HG03095 (cell line): ENCODE data around the gene PTX4.

ENCODE experiments used
- ATAC-seq: cut with Tn5 transposase; IDR thresholded peaks from one replicate; pipeline ENCODE4 v1.9.1; 2021; ENCODE audit warnings: moderate library complexity; ENCODE audit not compliant: unreplicated experiment

PTX4 gene

DNA sequence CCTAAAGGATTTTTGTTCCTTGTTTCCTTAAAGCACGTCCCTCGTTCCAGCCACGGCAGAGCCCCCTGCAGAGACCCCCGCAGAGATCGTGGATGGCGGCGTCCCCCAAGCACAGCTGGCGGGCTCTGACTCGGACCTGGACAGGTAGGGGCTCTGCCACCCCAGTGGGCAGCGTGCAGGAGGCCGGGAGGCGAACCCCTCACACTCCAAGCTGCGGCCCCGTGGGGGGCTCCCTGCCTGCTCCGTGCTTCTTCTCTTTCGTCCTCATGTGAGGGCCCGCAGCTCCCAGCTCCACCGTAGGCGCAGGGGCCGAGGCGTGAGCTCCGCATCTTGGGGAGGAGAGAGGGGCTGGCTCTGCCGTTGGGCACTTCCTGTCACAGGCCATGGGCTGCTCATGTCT lies 12.9 kb upstream of the PTX4 start:
- no peak for ATAC-seq

DNA sequence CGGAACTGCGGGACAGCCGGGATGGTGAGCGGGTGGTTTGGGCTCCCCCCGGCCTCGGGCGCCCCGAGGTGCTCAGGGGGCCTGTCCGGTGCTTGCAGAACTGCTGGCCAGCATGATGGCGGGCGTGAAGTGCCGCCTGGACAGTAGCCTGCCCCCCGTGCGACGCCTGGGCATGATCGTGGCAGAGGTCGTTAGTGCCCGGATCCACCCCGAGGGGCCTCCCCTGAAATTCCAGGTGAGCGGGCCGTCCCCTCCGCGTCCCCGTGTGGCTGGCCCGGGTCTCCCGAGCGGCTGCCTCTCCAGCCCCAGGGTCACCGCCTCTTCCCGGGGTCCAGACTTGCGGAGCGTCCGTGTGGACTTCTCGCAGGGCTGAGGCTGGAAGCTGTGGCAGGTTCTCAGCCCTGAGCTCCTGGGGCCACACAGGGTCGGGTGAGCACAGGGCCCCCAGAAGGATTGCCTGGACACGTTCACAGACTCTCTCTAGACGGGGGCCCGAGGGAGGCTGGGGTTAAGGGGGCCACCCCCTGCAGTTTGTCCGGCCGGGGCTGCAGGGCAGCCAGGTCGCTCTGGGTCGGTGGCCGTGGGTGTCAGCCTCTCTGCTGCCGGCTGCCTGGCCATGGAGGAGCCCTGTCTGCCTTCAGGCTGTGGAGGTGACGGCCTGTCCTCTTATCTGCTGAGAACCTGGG lies 11.9 kb upstream of the PTX4 start:
- ATAC-seq = no peak

DNA sequence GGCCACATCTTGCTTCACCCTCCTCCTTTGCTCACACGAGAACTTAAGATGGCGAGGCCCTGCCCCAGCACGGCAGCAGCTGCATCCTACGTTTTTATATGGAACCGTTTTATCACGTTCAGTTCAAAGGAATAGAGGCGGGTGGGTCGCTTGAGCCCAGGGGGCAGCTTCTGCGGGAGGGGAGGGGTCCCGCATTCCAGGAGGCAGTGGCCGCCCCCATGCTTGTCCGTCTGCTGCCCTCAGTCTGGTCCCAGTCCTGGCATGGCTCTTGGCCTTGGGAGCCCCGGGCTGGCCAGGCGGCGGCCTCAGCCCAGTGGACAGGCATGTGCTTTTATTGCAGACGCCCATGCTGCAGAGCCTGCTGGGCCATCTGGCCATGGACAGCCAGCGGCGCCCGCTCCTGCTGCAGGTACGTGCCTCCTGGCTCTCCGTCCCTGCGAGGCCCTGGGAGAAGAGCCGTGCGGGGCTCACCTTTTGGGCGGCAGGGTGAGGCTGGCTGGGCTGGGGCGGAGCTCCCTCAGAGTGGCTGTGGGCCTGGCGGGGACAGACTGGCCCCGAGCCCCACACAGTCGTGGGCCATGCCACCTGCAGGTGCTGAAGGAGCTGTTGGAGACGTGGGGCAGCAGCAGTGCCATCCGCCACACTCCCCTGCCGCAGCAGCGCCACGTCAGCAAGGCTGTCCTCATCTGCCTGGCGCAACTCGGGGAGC lies 11.2 kb upstream of the PTX4 start:
- no peak for ATAC-seq

DNA sequence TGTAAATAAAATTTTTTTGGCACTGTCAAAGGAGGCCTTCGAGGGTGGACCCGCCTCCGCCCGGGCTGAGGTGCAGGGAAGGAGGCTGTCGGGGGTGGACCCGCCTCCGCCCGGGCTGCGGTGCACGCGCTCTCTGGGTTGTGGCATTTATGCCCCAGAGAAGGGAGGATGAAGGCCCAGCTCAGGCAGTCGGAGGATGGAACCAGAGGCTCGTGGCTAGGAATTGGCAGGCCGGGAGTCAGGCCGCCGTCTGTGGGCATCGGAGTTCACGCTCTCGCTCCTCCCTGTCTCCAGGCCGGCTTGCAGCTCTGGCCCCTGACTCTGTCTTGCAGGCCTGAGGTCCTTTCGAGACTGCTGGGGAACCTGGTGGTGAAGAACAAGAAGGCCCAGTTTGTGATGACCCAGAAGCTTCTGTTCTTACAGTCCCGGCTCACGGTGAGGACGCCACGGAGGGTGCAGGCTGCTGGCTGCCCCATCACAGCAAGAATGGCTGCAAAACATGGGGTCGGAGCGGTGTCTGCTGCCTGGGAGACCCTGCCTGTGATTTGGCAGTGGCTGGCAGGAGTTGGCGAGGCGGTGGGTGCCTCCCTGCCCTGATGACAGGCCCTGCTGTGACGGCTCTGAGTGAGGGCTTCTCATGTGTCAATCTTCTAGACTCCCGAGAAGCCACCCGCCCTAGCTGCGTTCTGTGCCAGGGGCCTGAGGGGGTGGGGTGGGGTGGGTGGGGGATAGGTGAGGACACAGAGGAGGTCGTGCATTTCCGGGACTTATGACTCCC lies 10.3 kb upstream of the PTX4 start:
- no peak for ATAC-seq

DNA sequence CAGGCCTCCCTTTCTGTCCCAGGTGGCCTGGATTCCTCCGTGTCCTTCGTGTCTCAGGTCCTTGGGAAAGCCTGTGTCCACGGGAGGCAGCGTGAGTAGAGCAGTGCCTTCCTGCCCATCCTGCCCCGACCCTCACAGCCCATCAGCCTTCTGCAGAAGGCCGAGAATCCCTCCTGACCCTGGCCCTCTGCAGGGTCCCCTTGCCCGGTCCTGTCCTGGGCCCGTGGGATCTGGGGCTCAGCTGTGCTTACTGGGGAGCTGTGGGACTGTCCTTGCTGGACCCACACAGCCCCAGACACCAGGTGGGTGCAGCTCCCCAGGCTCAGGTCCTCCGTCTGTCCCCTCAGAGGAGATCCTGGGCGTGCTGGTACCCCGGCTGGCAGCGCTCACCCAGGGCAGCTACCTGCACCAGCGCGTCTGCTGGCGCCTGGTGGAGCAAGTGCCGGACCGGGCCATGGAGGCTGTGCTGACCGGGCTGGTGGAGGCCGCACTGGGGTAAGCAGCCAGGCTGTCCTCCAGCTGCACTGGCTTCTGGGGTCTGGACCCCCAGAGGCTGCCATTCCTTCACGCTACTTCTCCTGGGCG lies 8.4 kb upstream of the PTX4 start:
- no peak for ATAC-seq

DNA sequence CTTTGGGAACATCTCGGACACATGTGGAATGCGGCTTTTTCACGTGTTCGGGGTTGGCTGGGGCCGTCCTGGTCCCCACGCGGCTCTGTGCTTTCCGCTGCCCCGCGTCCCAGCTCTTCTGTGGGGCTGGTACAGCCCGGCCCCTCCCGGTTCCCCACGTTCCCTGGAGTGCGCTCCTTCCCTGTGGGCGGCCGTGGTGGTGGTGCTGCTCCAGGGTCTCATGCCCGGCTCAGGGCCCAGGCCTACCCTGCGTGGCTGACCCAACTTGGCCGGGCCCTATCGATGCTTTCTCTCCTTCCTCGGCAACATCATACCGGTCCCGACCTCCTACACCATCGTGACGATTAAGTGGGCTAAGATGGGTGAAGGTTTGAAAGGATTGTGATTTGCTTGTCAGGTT lies 7.7 kb upstream of the PTX4 start:
- no peak for ATAC-seq

DNA sequence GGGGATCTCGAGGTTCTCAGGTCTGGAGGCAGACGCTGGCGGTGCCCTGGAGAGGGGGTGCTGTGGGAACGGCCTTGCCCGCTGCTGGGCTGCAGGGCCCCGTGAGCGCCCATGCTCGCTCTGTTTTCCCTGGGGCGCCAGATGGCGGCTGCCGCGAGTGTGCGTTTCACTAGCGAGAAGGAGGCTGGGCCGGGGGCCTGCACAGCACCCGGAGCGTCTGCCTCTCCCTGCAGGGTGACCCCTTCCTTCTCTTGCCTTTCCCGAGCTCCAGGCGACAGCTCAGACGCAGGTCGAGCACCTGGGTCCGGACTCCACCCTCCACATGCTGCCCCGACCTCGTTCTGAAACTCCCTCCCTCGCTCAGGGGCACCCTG lies 7.1 kb upstream of the PTX4 start:
- ATAC-seq = no peak

DNA sequence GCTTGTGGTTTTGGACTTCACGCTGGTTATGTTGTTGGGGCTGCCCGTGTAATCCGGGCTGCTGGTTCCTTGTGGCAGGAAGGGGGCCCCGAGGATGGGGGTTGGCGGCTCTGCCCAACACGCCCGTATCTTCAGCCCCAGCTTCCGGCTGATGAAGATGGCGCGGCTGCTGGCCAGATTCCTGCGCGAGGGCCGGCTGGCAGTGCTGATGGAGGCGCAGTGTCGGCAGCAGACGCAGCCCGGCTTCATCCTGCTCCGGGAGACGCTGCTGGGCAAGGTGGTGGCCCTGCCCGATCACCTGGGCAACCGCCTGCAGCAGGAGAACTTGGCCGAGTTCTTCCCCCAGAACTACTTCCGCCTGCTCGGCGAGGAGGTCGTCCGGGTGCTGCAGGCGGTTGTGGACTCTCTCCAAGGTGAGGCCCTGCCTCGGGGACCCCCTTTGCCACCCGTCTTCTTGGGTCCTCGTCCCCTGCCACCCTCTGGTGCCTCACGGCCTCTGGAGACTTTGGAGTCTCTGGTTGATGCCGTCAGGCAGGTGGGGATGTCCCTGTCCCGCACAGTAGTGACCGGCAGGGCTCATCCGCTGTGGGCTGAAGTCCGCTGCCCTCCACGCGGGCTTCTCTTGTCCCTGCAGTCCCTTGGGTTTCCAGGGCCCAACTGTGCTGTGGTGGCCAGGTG lies 6.6 kb upstream of the PTX4 start:
- ATAC-seq = no peak

DNA sequence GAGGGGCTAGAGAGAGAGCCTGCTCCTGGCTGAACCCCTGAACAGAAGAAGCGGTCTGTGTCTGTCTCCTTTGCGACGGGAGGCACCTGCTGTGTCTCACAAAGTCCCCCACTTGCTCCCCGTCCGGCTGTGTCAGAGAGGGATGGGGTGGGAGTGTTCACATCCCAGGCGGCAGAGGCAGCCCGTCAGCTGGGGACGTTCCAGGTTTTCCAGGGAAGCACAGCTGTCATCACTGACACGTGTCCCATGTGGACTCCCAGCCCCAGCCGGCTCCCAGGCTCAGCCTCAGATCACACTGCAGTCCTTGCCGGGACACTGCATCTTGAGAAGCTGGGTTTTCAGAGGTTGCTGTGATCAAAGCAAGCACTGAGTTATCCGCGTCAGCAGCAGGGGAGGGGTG lies 6.0 kb upstream of the PTX4 start:
- ATAC-seq = no peak

DNA sequence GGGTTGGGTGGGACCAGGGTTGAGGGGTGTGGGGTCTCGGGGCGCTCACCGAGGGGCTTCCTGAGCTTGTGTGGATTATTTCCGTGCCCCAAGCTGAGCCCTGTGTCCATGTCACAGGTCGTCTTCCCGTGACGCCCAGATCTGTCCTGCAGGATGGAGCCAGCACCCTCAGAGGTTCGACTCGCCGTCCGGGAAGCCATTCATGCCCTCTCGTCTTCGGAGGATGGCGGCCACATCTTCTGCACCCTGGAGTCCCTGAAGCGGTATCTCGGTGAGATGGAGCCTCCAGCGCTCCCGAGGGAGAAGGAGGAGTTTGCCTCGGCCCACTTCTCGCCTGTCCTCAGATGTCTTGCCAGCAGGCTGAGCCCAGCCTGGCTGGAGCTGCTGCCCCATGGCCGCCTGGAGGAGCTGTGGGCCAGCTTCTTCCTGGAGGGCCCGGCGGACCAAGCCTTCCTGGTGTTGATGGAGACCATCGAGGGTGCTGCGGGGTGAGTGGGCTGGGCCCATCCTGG lies 5.4 kb upstream of the PTX4 start:
- ATAC-seq = no peak

DNA sequence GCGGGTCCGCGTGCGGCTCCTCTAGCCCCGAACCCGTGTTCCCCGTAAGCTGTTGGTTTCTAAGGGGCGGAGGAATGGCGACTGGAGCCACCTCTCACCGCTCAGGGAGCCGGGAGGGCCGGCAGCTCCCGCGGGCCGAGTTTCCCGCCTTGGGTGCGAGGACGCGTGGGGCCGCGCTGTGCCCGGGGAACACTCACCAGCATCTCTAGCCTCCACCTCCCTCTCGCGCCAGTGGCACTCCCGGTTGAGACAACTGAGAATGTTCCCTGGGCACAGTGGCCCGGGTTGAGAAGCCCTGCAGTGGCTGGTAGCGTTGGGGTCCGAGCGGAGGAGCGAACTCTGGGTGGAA lies 5.0 kb upstream of the PTX4 start:
- ATAC-seq = no peak

DNA sequence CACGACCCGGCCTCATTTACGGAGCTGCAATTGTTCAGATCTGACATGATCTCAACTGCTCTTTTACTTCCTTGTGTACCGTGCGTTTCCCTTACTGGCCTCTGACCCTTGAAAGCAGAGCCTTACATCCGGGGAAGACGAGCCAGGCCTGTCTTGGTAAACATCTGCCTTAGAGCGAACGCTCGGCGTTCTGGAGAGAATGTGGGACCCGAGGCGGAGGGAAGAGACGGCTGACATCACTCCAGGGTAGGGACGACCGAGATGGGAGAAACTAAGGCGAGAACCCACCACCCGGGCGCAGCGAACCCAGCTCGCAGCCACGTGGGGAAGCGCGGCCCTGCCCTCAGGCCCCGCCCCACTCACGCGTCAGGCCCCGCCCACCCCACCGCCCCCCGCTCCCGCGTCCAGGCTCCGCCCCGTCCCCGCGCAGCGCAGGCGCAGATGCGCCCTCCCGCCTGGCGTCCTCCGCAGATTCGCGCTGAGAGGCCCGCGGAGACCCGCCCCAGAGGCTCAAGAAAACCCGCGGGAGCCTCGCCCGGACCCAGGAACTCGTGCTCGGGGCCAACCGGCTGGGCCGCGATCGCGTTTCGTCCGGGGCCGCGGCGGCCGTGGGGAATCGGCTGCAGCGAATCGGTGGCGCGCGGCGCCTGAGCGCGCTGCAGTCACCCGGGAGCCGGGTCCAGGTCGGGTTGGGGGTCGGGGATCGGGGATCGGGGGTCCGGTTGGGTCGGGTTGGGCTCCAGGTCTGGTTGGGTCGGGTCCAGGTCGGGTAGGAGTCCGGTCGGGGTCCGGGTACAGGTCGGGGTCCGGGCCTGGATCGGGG lies 4.4 kb upstream of the PTX4 start, which contains the start of gene TELO2:
Gene TELO2, plus strand, starts transcription at position 438 of the 823 bp plus-strand sequence. CDS start 922 bp downstream, outside the sequence.
- ATAC-seq = peak; percentile 46

DNA sequence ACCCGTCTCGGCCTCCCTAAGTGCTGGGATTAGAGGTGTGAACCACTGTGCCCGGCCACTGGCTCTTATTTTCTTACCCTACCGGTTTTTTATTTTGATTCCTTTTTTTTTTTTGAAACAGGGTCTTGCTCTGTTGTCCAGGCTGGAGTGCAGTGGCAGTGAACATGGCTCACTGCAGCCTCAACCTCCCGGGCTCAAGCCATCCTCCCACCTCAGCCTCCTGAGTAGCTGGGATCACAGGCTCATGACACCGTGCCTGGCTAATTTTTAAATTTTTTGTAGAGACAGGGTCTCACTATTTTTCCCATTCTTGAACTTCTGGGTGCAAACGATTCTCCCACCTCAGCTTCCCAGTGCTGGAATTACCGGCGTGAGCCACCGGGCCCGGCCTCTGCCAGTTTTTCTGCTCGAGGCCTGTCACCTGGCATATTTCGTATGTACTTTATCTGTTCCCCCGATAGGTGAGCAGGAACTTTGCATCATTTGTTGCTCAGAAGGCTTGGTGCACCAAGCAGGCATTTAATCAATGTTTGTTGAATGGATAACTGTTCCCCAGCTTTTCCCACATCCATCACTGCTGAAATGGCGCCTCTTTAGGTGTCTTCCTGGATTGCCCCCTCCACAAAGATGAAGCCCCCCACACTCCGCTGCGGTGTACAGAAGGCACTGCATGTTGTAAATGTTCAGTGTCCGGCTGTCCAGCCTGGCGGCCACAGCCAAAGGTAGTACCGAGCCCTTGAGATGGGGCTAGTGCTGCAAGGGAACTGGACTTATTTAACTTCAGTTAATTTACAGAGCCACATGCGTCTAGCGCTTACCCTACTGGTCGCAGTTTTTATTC lies 3.6 kb upstream of the PTX4 start:
- no peak for ATAC-seq

DNA sequence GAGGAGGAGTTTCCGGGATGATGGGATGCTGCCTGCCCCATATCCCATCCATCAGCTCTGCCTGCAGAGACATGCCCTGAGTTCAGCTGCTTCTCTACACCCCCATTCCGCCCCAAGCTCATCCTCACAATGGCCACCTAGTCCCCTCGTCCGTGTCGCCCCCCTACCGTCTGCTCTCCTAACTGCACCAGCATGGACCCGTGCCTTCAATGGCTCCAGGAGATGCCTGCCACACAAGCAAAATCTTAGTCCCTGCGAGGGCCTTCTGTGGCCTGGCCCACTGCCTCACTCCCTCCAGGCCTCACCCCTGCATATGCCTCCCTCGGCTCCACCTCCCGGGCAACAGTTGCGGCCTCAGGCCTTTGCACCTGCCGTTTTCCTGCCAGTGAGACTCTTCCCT lies 2.6 kb upstream of the PTX4 start:
- ATAC-seq = no peak

DNA sequence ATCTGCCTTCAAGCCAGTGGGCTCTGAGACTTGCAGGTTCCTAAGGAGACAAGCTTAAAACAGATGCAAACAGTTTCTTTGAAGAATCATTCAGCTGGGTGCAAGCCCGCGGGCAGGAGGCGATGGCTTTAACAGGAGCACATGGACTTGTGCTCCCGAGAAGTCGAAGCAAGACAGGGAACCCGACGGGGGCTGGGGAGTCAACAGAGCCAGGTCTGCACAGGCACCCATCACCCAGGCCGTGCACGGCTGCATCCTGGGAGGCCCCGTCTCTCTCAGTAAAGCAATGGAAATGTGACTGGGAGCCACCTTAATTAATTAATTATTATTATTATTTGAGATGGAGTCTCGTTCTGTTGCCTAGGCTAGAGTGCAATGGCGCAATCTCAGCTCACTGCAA lies 333 bp upstream of the PTX4 start:
- ATAC-seq = no peak

DNA sequence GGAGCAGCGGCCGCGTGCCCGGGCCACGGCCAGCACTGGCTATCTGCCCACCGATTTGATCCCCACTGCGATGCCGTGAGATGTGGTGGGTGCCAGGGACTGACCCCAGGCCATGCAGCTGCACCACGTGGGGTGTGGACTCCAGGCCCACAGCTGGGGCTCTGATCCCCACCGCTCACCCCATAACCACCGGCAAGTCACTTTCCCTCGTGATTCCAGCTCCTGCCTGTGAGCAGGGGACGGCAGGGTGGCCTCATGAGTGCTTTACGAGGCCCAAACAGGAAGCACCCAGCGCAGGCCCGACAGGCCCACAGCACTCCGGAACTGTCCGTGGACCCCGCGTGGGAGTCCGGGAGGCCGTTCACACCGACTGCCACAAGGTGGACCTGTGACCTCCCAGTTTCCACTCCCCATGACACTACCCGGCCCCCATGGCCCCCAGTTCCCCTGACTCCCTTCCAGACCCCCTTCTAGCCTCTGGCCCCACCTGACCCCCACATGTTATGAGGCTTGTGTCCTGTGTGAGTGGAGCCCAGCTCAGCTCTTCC lies 616 bp downstream of the PTX4 start:
- no peak for ATAC-seq

DNA sequence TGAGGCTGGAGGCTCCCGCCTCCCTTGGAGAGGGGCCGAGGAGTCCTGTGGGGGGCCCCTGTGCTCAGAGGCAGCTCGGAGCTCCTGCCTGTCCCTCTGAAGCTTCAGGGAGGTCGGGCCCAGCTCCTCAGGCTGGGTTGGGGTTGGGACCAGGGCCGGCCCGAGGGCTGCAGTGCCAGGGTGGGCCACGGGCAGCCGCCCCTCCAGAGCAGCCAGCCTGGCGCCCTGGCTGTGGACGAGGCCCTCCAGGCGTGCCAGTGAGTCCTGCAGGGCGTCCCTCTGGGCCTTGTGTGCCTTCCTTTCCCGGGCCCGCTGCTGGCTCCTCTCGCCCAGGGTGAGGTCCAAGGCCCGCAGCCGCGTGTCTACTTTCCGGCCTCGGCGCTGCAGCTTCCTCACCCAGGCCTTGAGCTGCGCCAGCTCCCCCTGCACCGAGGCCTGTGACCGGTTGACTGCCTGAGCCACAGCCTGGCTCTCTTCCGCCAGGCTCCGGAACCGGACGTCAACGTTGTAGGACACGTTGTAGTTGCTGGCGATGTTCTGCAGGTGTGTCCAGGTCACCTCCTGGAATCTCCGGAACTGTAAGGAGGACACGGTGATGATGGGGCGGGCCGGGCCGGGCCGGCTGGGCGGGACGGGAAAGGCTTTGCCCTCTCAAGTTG lies 1.2 kb downstream of the PTX4 start:
- no peak for ATAC-seq
